Keratinocyte (primary cell): ENCODE data around the gene OARD1. TPM values are rescaled to one million over a fixed set of nuclear protein-coding genes. Genes with fewer than 3 reads are reported as not detected.

ENCODE experiments used
- DNase-seq: peaks from one replicate; pipeline ENCODE4 v3.0.0-alpha.2; 2011; ENCODE audit warnings: low read depth, missing footprints, low spot score
- FAIRE-seq: peaks from 2 replicates; lab custom pipeline; 2011; peaks lifted over from hg19 to GRCh38; lab: Jason Lieb, UNC
- H2AFZ ChIP-seq: 2 replicates; pipeline ENCODE4 v1.6.0; 2012; ENCODE audit warnings: low read length, control low read depth, inconsistent platforms; ENCODE audit not compliant: control insufficient read depth
- H3K27ac ChIP-seq: 2 replicates; pipeline ENCODE4 v1.5.1; 2011; ENCODE audit warnings: low read length; ENCODE audit not compliant: control insufficient read depth, insufficient read depth
- H3K27me3 ChIP-seq: 3 replicates; pipeline ENCODE4 v1.6.0; 2011; ENCODE audit warnings: low read length; ENCODE audit not compliant: control insufficient read depth, insufficient read depth; ENCODE audit errors: extremely low read depth
- H3K36me3 ChIP-seq, 2 experiments: 2 replicates in 1 of 2; 3 replicates in 1 of 2; pipeline ENCODE4 v1.5.1; 2011; ENCODE audit warnings: low read length in 2 of 2, mild to moderate bottlenecking in 1 of 2; ENCODE audit not compliant: control insufficient read depth in 2 of 2, insufficient read depth in 2 of 2; ENCODE audit errors: extremely low read depth in 1 of 2
- H3K4me1 ChIP-seq: 3 replicates; pipeline ENCODE4 v1.5.1; 2011; ENCODE audit warnings: low read length; ENCODE audit not compliant: control insufficient read depth, insufficient read depth; ENCODE audit errors: extremely low read depth
- H3K4me2 ChIP-seq: 3 replicates; pipeline ENCODE4 v1.6.0; 2011; ENCODE audit warnings: low read depth, low read length; ENCODE audit not compliant: control insufficient read depth, insufficient read depth; ENCODE audit errors: extremely low read depth
- H3K4me3 ChIP-seq, 3 experiments: fragments of 200-600 bp in 1 of 3; sonication (generic) in 1 of 3; 2 replicates in 2 of 3; 3 replicates in 1 of 3; pipeline ENCODE4 v1.5.1; 2011 to 2016; ENCODE audit warnings: low read length in 3 of 3, mild to moderate bottlenecking in 3 of 3, control low read depth in 2 of 3, inconsistent platforms in 1 of 3, low read depth in 1 of 3, mixed read lengths in 1 of 3, mixed run types in 1 of 3, moderate library complexity in 1 of 3; ENCODE audit not compliant: control insufficient read depth in 2 of 3, insufficient read depth in 2 of 3; ENCODE audit errors: extremely low read depth in 1 of 3
- H3K79me2 ChIP-seq: 2 replicates; pipeline ENCODE4 v1.6.0; 2012; ENCODE audit warnings: low read length; ENCODE audit not compliant: control insufficient read depth, insufficient read depth
- H3K9ac ChIP-seq: 3 replicates; pipeline ENCODE4 v1.6.0; 2011; ENCODE audit warnings: low read length; ENCODE audit not compliant: control insufficient read depth, insufficient read depth; ENCODE audit errors: extremely low read depth
- H3K9me1 ChIP-seq: 3 replicates; pipeline ENCODE4 v1.6.0; 2011; ENCODE audit warnings: low read length; ENCODE audit not compliant: control insufficient read depth, insufficient read depth; ENCODE audit errors: extremely low read depth
- H3K9me3 ChIP-seq: 2 replicates; pipeline ENCODE4 v1.5.1; 2012; ENCODE audit warnings: low read depth, low read length; ENCODE audit not compliant: control insufficient read depth
- H4K20me1 ChIP-seq: 3 replicates; pipeline ENCODE4 v1.6.0; 2011; ENCODE audit warnings: low read length; ENCODE audit not compliant: control insufficient read depth, insufficient read depth; ENCODE audit errors: extremely low read depth
- CTCF ChIP-seq, 3 experiments: IDR thresholded peaks in 1 of 3; conservative IDR thresholded peaks in 1 of 3; optimal IDR thresholded peaks in 1 of 3; 2 replicates in 2 of 3; 3 replicates in 1 of 3; pipeline versions ENCODE3 to v1.5.1; 2011; ENCODE audit warnings: low read length in 3 of 3, mild to moderate bottlenecking in 3 of 3, moderate library complexity in 2 of 3, control low read depth in 1 of 3, inconsistent platforms in 1 of 3; ENCODE audit not compliant: insufficient read depth in 2 of 3; ENCODE audit errors: extremely low read depth in 1 of 3
- EZH2 ChIP-seq: IDR thresholded peaks from one replicate; pipeline ENCODE4 v1.6.1; 2012; ENCODE audit warnings: inconsistent platforms, mild to moderate bottlenecking, low read length, moderate library complexity
- dilution Hi-C: fragments of 300-500 bp; cut with MboI; formaldehyde crosslinking; loops from one replicate; pipeline ENCODE4 v1.7.0; 2020; ENCODE audit warnings: low sequenced_read_pairs; ENCODE audit not compliant: extremely low pct_ligation_motif_present
- polyA plus RNA-seq, 5 experiments: library from polyadenylated mRNA; depleted of rRNA in 3 of 5; stranded (reverse) in 3 of 5; stranded (forward) in 1 of 5; unstranded in 1 of 5; fragments of >200 nt; gene quantifications; 1 replicate in 1 of 5; 2 replicates in 3 of 5; 3 replicates in 1 of 5; pipeline versions ENCODE4 v1.2.1 to v1.2.3, GENCODE V29; 2011 to 2012; ENCODE audit warnings: missing spikeins in 2 of 5, low read depth in 1 of 5, low replicate concordance in 1 of 5

The OARD1 gene
- polyA plus RNA-seq, 1 donor (not counting 4 experiments of a cell fraction or from before 2014, with no cell fraction given) = 20.3 TPM

DNA sequence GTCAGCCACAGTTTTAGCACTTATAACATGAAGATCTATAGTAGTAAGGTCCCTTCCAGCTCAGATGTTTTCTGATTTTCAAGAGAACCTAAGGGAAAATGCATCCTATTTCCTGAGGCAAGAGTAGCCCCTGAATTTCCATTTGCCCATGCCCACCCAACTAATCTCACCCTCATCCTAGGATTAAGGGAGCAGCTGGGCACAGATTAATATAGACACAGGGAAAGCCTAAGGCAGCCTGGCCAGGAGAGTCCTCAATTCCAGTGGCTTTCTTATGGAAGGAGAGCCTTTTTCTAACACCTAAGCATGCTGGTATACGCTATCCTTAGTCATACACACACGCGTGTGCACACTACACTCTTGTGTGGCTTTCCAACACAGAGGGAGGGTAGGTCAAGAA, 17.6 kb downstream of the OARD1 start:
- H3K4me2 ChIP-seq = no peak overlapping the region
- no peak overlapping the region for H3K4me3 ChIP-seq
- no peaks in the 10 kb centered on the region for H3K9me1 ChIP-seq
- no peaks in the 10 kb centered on the region for H3K36me3 ChIP-seq
- H4K20me1 ChIP-seq = no peaks in the 10 kb centered on the region
- FAIRE-seq (no peak), DNase-seq (no peak)
- H3K4me1 ChIP-seq = peaks cover 13% of the 10 kb centered on the region
- H3K27me3 ChIP-seq = no peaks in the 10 kb centered on the region
- no peak overlapping the region for H3K9ac ChIP-seq
- TF ChIP-seq CTCF (optimal IDR thresholded peaks at IDR 0.05 in 1 of 3, IDR thresholded peaks at IDR 0.05 in 1 of 3, conservative IDR thresholded peaks at IDR 0.05 in 1 of 3; ENCODE audit: extremely low read depth in 1 of 3, insufficient read depth in 2 of 3, low read length in 3 of 3) = no peak
- TF ChIP-seq EZH2 = no peak
- H3K9me3 ChIP-seq = no peaks in the 10 kb centered on the region
- H3K79me2 ChIP-seq = no peaks in the 10 kb centered on the region
- dilution Hi-C loops = no loop called here
- H2AFZ ChIP-seq = no peak overlapping the region
- no peak overlapping the region for H3K27ac ChIP-seq

DNA sequence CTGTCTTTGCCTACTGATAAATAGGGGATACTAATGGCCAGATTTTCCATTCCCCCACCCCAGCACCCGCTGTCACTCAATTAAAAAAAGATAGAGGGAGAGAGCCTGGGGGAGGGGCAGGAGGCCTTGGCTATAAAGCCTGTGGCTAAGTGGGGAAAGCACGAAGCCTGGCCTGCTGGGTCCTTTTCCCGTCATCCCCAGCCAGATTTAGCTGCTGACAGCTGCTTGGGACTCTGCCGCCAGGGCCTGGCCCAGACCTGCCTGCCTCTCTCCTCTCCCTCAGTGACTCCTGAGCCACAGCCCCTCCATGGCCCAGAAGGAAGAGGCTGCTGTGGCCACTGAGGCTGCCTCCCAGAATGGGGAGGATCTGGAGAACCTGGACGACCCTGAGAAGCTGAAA, 19.1 kb downstream of the OARD1 start, which contains the start of gene APOBEC2:
TSS of gene APOBEC2 (plus strand) at position 162 of the 400 bp plus-strand sequence. CDS start at position 308, 146 bp downstream.
- no peaks in the 10 kb centered on the region for H3K9me1 ChIP-seq
- H2AFZ ChIP-seq = no peak within 1 kb of the TSS
- H3K36me3 ChIP-seq = no peaks in the 10 kb centered on the region
- no peaks in the 10 kb centered on the region for H3K27me3 ChIP-seq
- no peaks in the 10 kb centered on the region for H3K9me3 ChIP-seq
- DNase-seq (no peak), FAIRE-seq (no peak)
- no peak within 1 kb of the TSS for H3K27ac ChIP-seq
- no peak within 1 kb of the TSS for H3K4me2 ChIP-seq
- H3K9ac ChIP-seq = no peak within 1 kb of the TSS
- H3K79me2 ChIP-seq = no peaks in the 10 kb centered on the region
- H4K20me1 ChIP-seq = no peaks in the 10 kb centered on the region
- dilution Hi-C loops = no loop called here
- no peak within 1 kb of the TSS for H3K4me3 ChIP-seq
- H3K4me1 ChIP-seq = peaks cover 14% of the 10 kb centered on the region
- TF ChIP-seq EZH2 (no peak), CTCF (optimal IDR thresholded peaks at IDR 0.05 in 1 of 3, IDR thresholded peaks at IDR 0.05 in 1 of 3, conservative IDR thresholded peaks at IDR 0.05 in 1 of 3; ENCODE audit: extremely low read depth in 1 of 3, insufficient read depth in 2 of 3, low read length in 3 of 3) (no peak)
